ENCODE results near the gene C2orf15. TPM values are rescaled to one million over a fixed set of nuclear protein-coding genes. Genes with fewer than 3 reads are reported as not detected.

Gene C2orf15
- total and polyA plus RNA-seq, 2 of the 4 experiments (the other 2 are of a cell fraction) = under 0.01 TPM; not detected in 1

DNA sequence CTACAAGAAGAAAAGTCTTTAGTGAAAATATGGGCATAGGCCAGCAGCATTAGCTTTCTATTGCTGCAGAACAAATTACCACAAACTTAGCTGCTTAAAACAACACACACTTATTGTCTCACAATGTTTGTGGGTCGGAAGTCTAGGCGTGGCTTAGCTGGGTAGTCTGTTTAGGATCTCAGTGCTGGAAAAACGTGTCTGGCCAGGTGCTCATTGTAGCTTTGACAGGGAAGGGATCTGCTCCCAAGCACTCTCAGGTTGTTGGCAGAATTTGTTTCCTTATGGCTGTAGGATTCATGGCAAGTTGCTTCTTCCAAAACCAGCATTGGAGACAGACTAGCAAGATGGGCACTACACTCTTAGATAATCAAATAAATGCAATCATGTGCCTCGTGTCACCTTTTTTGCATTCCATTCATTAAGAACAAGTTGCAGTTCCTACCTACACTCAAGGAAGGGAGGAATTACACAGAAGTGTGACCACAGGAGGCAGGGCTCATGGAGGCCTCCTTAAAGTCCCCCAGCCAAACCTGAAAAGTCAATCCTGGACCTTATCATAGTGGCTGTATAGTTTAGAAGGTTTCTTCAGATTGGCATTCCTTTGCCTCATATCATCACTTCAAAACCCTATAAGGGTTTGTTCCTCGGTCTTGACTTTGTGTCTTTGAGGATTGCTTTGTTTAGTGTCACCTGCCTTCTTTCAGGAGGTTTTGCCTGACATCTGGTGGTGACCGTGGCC lies 56.8 kb downstream of the C2orf15 start:
- CTCF ChIA-PET = no interaction called here
- 50% methylated on average over 1 of the region's 6 CpGs; no CpG with 5 or more reads in 1 of the 2 experiments for WGBS, 2 experiments (ENCODE audit: extremely low coverage in 2 of 2, insufficient read length in 1 of 2)

More for the DNA sequence above, 56.8 kb downstream of the C2orf15 start:
- H2BK5ac ChIP-seq (ENCODE audit: low read depth, low read length, poor library complexity, severe bottlenecking) = no peak overlapping the region
- DNase-seq (no peak), ATAC-seq (ENCODE audit: low read depth) (no peak)
- no peak overlapping the region for H2AK9ac ChIP-seq (replicated peaks; ENCODE audit: low read depth, low read length, poor library complexity)
- intact Hi-C loops (cut with micrococcal nuclease) (no loop called here), in situ Hi-C loops (cut with MboI; ENCODE audit: low sequenced_read_pairs) (no loop called here), dilution Hi-C loops (cut with HindIII; ENCODE audit: low sequenced_read_pairs, unreplicated experiment) (no loop called here)
- no peak overlapping the region for H3K9ac ChIP-seq (ENCODE audit: low read depth, low read length)
- peaks cover 2% of the 10 kb centered on the region; the same call in 1 of the 2 replicates for H3K9me1 ChIP-seq (ENCODE audit: insufficient read depth, low read length)
- H2AK5ac ChIP-seq (ENCODE audit: low read depth, low read length) = no peak overlapping the region
- H3K27me3 ChIP-seq (ENCODE audit: control insufficient read depth, insufficient read depth, low read length) = no peaks in the 10 kb centered on the region
- no peaks in the 10 kb centered on the region for H3K79me1 ChIP-seq (ENCODE audit: low read depth in 1 of 2, low read length in 2 of 2)
- H3K18ac ChIP-seq (ENCODE audit: low read depth, low read length) = no peak overlapping the region
- H3K27ac ChIP-seq (ENCODE audit: insufficient read depth, low read length) = no peak overlapping the region
- no peak overlapping the region for H4K91ac ChIP-seq (ENCODE audit: insufficient read depth, low read depth, low read length)
- no peak overlapping the region for H4K8ac ChIP-seq (ENCODE audit: low read depth in 2 of 2, low read length in 2 of 2)
- TF ChIP-seq, protein P1, sequence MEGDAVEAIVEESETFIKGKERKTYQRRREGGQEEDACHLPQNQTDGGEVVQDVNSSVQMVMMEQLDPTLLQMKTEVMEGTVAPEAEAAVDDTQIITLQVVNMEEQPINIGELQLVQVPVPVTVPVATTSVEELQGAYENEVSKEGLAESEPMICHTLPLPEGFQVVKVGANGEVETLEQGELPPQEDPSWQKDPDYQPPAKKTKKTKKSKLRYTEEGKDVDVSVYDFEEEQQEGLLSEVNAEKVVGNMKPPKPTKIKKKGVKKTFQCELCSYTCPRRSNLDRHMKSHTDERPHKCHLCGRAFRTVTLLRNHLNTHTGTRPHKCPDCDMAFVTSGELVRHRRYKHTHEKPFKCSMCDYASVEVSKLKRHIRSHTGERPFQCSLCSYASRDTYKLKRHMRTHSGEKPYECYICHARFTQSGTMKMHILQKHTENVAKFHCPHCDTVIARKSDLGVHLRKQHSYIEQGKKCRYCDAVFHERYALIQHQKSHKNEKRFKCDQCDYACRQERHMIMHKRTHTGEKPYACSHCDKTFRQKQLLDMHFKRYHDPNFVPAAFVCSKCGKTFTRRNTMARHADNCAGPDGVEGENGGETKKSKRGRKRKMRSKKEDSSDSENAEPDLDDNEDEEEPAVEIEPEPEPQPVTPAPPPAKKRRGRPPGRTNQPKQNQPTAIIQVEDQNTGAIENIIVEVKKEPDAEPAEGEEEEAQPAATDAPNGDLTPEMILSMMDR (conservative IDR thresholded peaks at IDR 0.05; ENCODE audit: low read depth, low read length) = no peak
- TF ChIP-seq BHLHE40 (IDR thresholded peaks at IDR 0.05; ENCODE audit: low read depth, low read length) (no peak), CEBPB (IDR thresholded peaks at IDR 0.05; ENCODE audit: low read depth, low read length) (no peak), MAZ (IDR thresholded peaks at IDR 0.05; ENCODE audit: borderline replicate concordance, low read depth, low read length) (no peak), NFE2L2 (IDR thresholded peaks at IDR 0.05; ENCODE audit: low read depth, low read length) (no peak), CHD1 (IDR thresholded peaks at IDR 0.05; ENCODE audit: low read depth, low read length) (no peak), FOS (IDR thresholded peaks at IDR 0.05; ENCODE audit: low read depth, low read length) (no peak), RCOR1 (IDR thresholded peaks at IDR 0.05; ENCODE audit: insufficient replicate concordance, low read length) (no peak), MAFK (IDR thresholded peaks at IDR 0.05; ENCODE audit: low read depth, low read length) (no peak), SMC3 (IDR thresholded peaks at IDR 0.05; ENCODE audit: low read depth, low read length) (no peak), POLR2A (IDR thresholded peaks at IDR 0.05; ENCODE audit: low read depth, low read length) (no peak), RFX5 (IDR thresholded peaks at IDR 0.05; ENCODE audit: low read depth, low read length) (no peak)
- TF ChIP-seq, protein P2, sequence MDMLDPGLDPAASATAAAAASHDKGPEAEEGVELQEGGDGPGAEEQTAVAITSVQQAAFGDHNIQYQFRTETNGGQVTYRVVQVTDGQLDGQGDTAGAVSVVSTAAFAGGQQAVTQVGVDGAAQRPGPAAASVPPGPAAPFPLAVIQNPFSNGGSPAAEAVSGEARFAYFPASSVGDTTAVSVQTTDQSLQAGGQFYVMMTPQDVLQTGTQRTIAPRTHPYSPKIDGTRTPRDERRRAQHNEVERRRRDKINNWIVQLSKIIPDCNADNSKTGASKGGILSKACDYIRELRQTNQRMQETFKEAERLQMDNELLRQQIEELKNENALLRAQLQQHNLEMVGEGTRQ (IDR thresholded peaks at IDR 0.05; ENCODE audit: low read depth, low read length) = no peak
- TF ChIP-seq, protein P3, sequence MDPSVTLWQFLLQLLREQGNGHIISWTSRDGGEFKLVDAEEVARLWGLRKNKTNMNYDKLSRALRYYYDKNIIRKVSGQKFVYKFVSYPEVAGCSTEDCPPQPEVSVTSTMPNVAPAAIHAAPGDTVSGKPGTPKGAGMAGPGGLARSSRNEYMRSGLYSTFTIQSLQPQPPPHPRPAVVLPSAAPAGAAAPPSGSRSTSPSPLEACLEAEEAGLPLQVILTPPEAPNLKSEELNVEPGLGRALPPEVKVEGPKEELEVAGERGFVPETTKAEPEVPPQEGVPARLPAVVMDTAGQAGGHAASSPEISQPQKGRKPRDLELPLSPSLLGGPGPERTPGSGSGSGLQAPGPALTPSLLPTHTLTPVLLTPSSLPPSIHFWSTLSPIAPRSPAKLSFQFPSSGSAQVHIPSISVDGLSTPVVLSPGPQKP (IDR thresholded peaks at IDR 0.05; ENCODE audit: borderline replicate concordance, low read depth, low read length) = no peak
- H4K5ac ChIP-seq (ENCODE audit: low read depth, low read length) = no peak overlapping the region
- POLR2A ChIA-PET (ENCODE audit: unreplicated experiment) = no interaction called here
- H3K23ac ChIP-seq (ENCODE audit: low read depth, low read length) = no peak overlapping the region
- H3K36me3 ChIP-seq (ENCODE audit: control insufficient read depth, insufficient read depth, low read length) = peaks cover 14% of the 10 kb centered on the region
- no peak overlapping the region for H3K4ac ChIP-seq (ENCODE audit: low read depth, low read length)
- H4K20me1 ChIP-seq (ENCODE audit: insufficient read depth, low read length) = no peaks in the 10 kb centered on the region
- H2BK15ac ChIP-seq (ENCODE audit: low read depth, low read length) = no peak overlapping the region
- H3K4me3 ChIP-seq (ENCODE audit: insufficient read depth, low read depth, low read length) = no peak overlapping the region
- no TSS peak for BruUV-seq (replicated peaks)
- H3K9me3 ChIP-seq (ENCODE audit: control insufficient read depth, insufficient read depth, low read length) = no peaks in the 10 kb centered on the region
- H2BK20ac ChIP-seq (ENCODE audit: low read depth, low read length) = no peak overlapping the region
- no peak overlapping the region for H3K14ac ChIP-seq (replicated peaks; ENCODE audit: low read depth, low read length)
- H3K56ac ChIP-seq (ENCODE audit: extremely low read depth, insufficient read depth, low read length) = no peak overlapping the region
- no peak overlapping the region for H2BK120ac ChIP-seq (ENCODE audit: low read depth, low read length)
- no peak overlapping the region for H2AFZ ChIP-seq (replicated peaks; ENCODE audit: low read length, poor library complexity)
- H3K4me1 ChIP-seq (ENCODE audit: control insufficient read depth, insufficient read depth, low read length) = no peaks in the 10 kb centered on the region
- H3K4me2 ChIP-seq (ENCODE audit: low read depth, low read length) = no peak overlapping the region

Measured in IMR-90 (cell line).